CD8-positive, alpha-beta memory T cell (primary cell): Measurements from ENCODE around the gene CCDC190. TPM values are rescaled to one million over a fixed set of nuclear protein-coding genes. Genes with fewer than 3 reads are reported as not detected.

ENCODE experiments used
- CTCF ChIA-PET: fragments of 350-600 bp; sonication (Branson Sonifier 250); formaldehyde crosslinking; loops from one replicate; lab custom pipeline; 2021; ENCODE audit warnings: antibody characterized with exemption; lab: Charles Lee
- POLR2A ChIA-PET: fragments of 350-600 bp; sonication (Branson Sonifier 250); formaldehyde crosslinking; loops from one replicate; lab custom pipeline; 2021; ENCODE audit warnings: antibody characterized with exemption; lab: Charles Lee
- DNase-seq, 5 donors: peaks; one replicate each; pipeline versions ENCODE4 v3.0.0 to v3.0.0-alpha.2; 2020 to 2022; ENCODE audit warnings: mixed read lengths in 1 of 5
- H3K27ac ChIP-seq: one replicate; pipeline ENCODE4 v1.7.0; 2013; ENCODE audit warnings: low read depth, mild to moderate bottlenecking, low read length, moderate library complexity
- H3K27me3 ChIP-seq: 2 replicates; pipeline ENCODE4 v1.7.0; 2013; ENCODE audit warnings: low read length, mild to moderate bottlenecking; ENCODE audit not compliant: insufficient read depth, poor library complexity, severe bottlenecking
- H3K36me3 ChIP-seq: 2 replicates; pipeline ENCODE4 v1.7.0; 2013; ENCODE audit warnings: mild to moderate bottlenecking, low read length, moderate library complexity; ENCODE audit not compliant: insufficient read depth
- H3K4me1 ChIP-seq: 2 replicates; pipeline ENCODE4 v1.7.0; 2013; ENCODE audit warnings: mild to moderate bottlenecking, low read length, moderate library complexity; ENCODE audit not compliant: insufficient read depth
- H3K4me3 ChIP-seq: 2 replicates; pipeline ENCODE4 v1.7.0; 2013; ENCODE audit warnings: mild to moderate bottlenecking, low read length
- H3K9me3 ChIP-seq: 2 replicates; pipeline ENCODE4 v1.7.0; 2013; ENCODE audit warnings: mild to moderate bottlenecking, low read length
- H3K27ac Mint-ChIP-seq, 8 donors: one replicate each; pipeline ENCODE4 v1.8.0; 2020 to 2021; ENCODE audit warnings: mixed read lengths in 8 of 8, mild to moderate bottlenecking in 6 of 8, inconsistent platforms in 3 of 8, moderate library complexity in 3 of 8
- H3K27me3 Mint-ChIP-seq, 2 donors: one replicate each; pipeline ENCODE4 v1.8.0; 2020 to 2021; ENCODE audit warnings: mixed read lengths in 2 of 2, mild to moderate bottlenecking in 1 of 2, moderate library complexity in 1 of 2
- H3K36me3 Mint-ChIP-seq, 3 donors: one replicate each; pipeline ENCODE4 v1.8.0; 2020 to 2021; ENCODE audit warnings: mixed read lengths in 3 of 3, inconsistent platforms in 1 of 3, mild to moderate bottlenecking in 1 of 3
- H3K4me1 Mint-ChIP-seq, 3 donors: one replicate each; pipeline ENCODE4 v1.8.0; 2020 to 2021; ENCODE audit warnings: mixed read lengths in 3 of 3, inconsistent platforms in 1 of 3, mild to moderate bottlenecking in 1 of 3
- H3K4me3 Mint-ChIP-seq, 7 donors: one replicate each; pipeline ENCODE4 v1.8.0; 2020 to 2021; ENCODE audit warnings: mixed read lengths in 7 of 7, mild to moderate bottlenecking in 6 of 7, moderate library complexity in 4 of 7, inconsistent platforms in 2 of 7
- H3K9me3 Mint-ChIP-seq, 5 donors: one replicate each; pipeline ENCODE4 v1.8.0; 2020 to 2022; ENCODE audit warnings: mixed read lengths in 5 of 5, mild to moderate bottlenecking in 3 of 5, moderate library complexity in 2 of 5, inconsistent platforms in 1 of 5
- polyA plus RNA-seq: library from polyadenylated mRNA; unstranded; fragments of 300-500 nt; fragmentation: Illumina TruSeq; gene quantifications from one replicate; pipeline ENCODE4 v1.2.3, GENCODE V29; 2021
- total RNA-seq, 2 experiments: library from RNA; stranded (reverse); gene quantifications; one replicate each; pipeline ENCODE4 v1.2.3, GENCODE V29; 2021

The CCDC190 gene
- not detected for total RNA-seq
- not detected for polyA plus RNA-seq

DNA sequence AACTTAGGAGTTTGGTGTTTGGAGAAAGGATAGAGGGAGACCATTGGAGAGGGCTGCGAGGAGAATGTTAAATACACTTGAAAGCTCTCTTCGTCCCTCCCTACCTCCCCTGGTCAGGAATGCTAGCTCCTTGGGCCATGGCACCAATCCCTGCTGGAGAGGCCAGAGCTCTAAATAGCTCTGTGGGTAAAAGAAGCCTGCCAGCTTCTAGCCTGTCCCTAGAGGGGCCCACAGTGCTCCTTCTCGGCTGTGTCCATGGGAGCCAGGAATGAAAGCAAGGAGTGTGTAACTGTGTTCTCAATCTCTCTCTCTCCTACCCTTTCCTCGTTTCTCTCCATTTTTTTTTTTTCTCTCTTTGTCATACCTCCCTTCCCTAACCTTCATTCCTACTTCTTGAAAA, at the start of gene CCDC190:
Gene CCDC190 (minus strand): TSS at position 75 of the 400 bp plus-strand sequence. CDS start 1,529 bp downstream, outside the sequence.
- H3K9me3 Mint-ChIP-seq: peaks cover 0 to 3% (median 0%) of the 10 kb centered on the region in 5 donors
- CTCF ChIA-PET: interaction anchor here (1.7 kb wide), 1 partner anchor 13 kb away, joined by 5 read pairs; no protein-coding TSS in a partner anchor
- H3K9me3 ChIP-seq: no peaks in the 10 kb centered on the region

GRCh38 chr1:162910161-162910560, 49.2 kb upstream of the CCDC190 start:
- no peak for DNase-seq
- H3K4me3 ChIP-seq: no peak overlapping the region
- H3K27me3 ChIP-seq: no peaks in the 10 kb centered on the region
- no peak overlapping the region for H3K4me3 Mint-ChIP-seq
- no peaks in the 10 kb centered on the region for H3K36me3 ChIP-seq
- ChIA-PET CTCF (no interaction called here), POLR2A (no interaction called here)
- no peak overlapping the region for H3K27ac Mint-ChIP-seq
- no peak overlapping the region for H3K27ac ChIP-seq
- peaks cover 10 to 11% of the 10 kb centered on the region in 2 donors for H3K27me3 Mint-ChIP-seq
- no peaks in the 10 kb centered on the region for H3K4me1 Mint-ChIP-seq
- H3K9me3 Mint-ChIP-seq: peaks cover 5 to 11% (median 9%) of the 10 kb centered on the region in 5 donors
- H3K36me3 Mint-ChIP-seq: peaks cover 0 to 7% (median 0%) of the 10 kb centered on the region in 3 donors
- no peaks in the 10 kb centered on the region for H3K9me3 ChIP-seq
- H3K4me1 ChIP-seq: no peaks in the 10 kb centered on the region

More for the DNA sequence above, at the start of gene CCDC190:
- no peak within 1 kb of the TSS for H3K27ac ChIP-seq
- Mint-ChIP-seq H3K36me3 (no peaks in the 10 kb centered on the region), H3K27me3 (peaks cover 25 to 32% of the 10 kb centered on the region in 2 donors), H3K27ac (no peak within 1 kb of the TSS), H3K4me3 (no peak within 1 kb of the TSS), H3K4me1 (no peaks in the 10 kb centered on the region)
- H3K4me1 ChIP-seq: no peaks in the 10 kb centered on the region
- H3K27me3 ChIP-seq: no peaks in the 10 kb centered on the region
- POLR2A ChIA-PET: no interaction called here
- H3K4me3 ChIP-seq: no peak within 1 kb of the TSS
- H3K36me3 ChIP-seq: no peaks in the 10 kb centered on the region
- DNase-seq: no peak

GRCh38 chr1:162908780-162909179, 47.8 kb upstream of the CCDC190 start:
- Mint-ChIP-seq H3K27ac (no peak overlapping the region), H3K27me3 (peaks cover 5 to 8% of the 10 kb centered on the region in 2 donors), H3K36me3 (peaks cover 0 to 5% (median 0%) of the 10 kb centered on the region in 3 donors), H3K4me3 (no peak overlapping the region), H3K4me1 (no peaks in the 10 kb centered on the region), H3K9me3 (peaks cover 5 to 11% (median 9%) of the 10 kb centered on the region in 5 donors)
- POLR2A ChIA-PET: no interaction called here
- Histone ChIP-seq H3K27me3 (no peaks in the 10 kb centered on the region), H3K4me1 (no peaks in the 10 kb centered on the region), H3K9me3 (no peaks in the 10 kb centered on the region), H3K27ac (no peak overlapping the region), H3K36me3 (no peaks in the 10 kb centered on the region), H3K4me3 (no peak overlapping the region)
- CTCF ChIA-PET: no interaction called here
- DNase-seq: no peak

DNA sequence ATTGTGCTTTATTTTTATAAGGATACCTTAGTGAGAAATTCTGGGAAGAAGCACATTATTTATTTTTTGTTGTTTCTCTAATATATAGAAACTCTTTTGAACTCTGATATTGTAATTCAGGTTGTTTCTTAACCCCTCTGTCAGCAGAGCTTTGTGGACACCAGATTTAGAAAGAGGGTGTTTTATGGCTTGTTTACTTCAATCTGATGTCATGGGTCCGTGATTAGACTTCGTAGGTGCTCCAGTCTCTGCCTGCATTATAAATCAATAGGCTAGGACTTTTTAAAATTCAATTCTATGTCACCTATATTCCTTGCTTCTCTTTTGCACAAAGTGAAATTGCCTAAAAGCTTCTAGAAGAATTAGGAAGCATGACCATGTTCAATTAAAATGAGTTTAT, 47.3 kb upstream of the CCDC190 start:
- CTCF ChIA-PET: no interaction called here
- Mint-ChIP-seq H3K36me3 (peaks cover 0 to 5% (median 0%) of the 10 kb centered on the region in 3 donors), H3K4me1 (no peaks in the 10 kb centered on the region), H3K9me3 (peaks cover 5 to 11% (median 9%) of the 10 kb centered on the region in 5 donors), H3K27ac (no peak overlapping the region), H3K27me3 (peaks cover 5 to 8% of the 10 kb centered on the region in 2 donors), H3K4me3 (no peak overlapping the region)
- POLR2A ChIA-PET: no interaction called here
- no peaks in the 10 kb centered on the region for H3K27me3 ChIP-seq
- DNase-seq: no peak
- H3K27ac ChIP-seq: no peak overlapping the region
- H3K4me1 ChIP-seq: no peaks in the 10 kb centered on the region
- H3K4me3 ChIP-seq: no peak overlapping the region
- H3K9me3 ChIP-seq: no peaks in the 10 kb centered on the region
- no peaks in the 10 kb centered on the region for H3K36me3 ChIP-seq

DNA sequence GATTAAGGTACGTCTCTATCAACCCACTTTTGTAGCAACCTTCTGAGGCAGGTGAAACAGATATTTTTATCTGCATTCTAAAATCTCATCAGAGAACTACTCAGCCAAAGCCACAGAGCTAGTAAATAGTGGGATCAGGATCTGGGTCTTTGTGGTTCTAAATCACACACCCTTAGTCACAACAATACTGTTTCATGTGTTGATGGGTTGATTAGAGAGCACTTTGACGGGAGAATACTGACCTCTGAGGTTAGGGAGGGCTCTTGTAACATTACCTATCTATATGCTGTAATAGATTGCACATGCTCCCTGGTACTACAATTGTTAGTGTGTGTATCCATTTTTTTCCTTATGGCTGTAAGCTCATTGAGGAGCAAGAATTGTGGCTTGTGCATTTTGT, 45.5 kb upstream of the CCDC190 start:
- H3K4me1 ChIP-seq: no peaks in the 10 kb centered on the region
- Mint-ChIP-seq H3K4me1 (no peaks in the 10 kb centered on the region), H3K36me3 (no peaks in the 10 kb centered on the region), H3K4me3 (no peak overlapping the region), H3K9me3 (peaks cover 0 to 3% (median 1%) of the 10 kb centered on the region in 5 donors), H3K27me3 (peaks cover 3 to 5% of the 10 kb centered on the region in 2 donors), H3K27ac (no peak overlapping the region)
- no peak overlapping the region for H3K4me3 ChIP-seq
- H3K27ac ChIP-seq: no peak overlapping the region
- ChIA-PET CTCF (no interaction called here), POLR2A (no interaction called here)
- no peaks in the 10 kb centered on the region for H3K27me3 ChIP-seq
- H3K9me3 ChIP-seq: no peaks in the 10 kb centered on the region
- DNase-seq: no peak
- H3K36me3 ChIP-seq: no peaks in the 10 kb centered on the region

GRCh38 chr1:162905174-162906158, 44.5 kb upstream of the CCDC190 start:
- no peak overlapping the region for H3K27ac ChIP-seq
- DNase-seq: no peak
- Mint-ChIP-seq H3K4me1 (no peaks in the 10 kb centered on the region), H3K36me3 (no peaks in the 10 kb centered on the region), H3K9me3 (no peaks in the 10 kb centered on the region), H3K4me3 (no peak overlapping the region), H3K27ac (no peak overlapping the region), H3K27me3 (peaks cover 2 to 3% of the 10 kb centered on the region in 2 donors)
- ChIA-PET CTCF (no interaction called here), POLR2A (no interaction called here)
- no peaks in the 10 kb centered on the region for H3K36me3 ChIP-seq
- no peaks in the 10 kb centered on the region for H3K4me1 ChIP-seq
- no peaks in the 10 kb centered on the region for H3K9me3 ChIP-seq
- H3K27me3 ChIP-seq: no peaks in the 10 kb centered on the region
- no peak overlapping the region for H3K4me3 ChIP-seq

GRCh38 chr1:162904579-162904978, 43.6 kb upstream of the CCDC190 start:
- H3K4me3 Mint-ChIP-seq: no peak overlapping the region
- no peaks in the 10 kb centered on the region for H3K9me3 Mint-ChIP-seq
- no peaks in the 10 kb centered on the region for H3K4me1 Mint-ChIP-seq
- H3K27ac ChIP-seq: no peak overlapping the region
- DNase-seq: no peak
- no peaks in the 10 kb centered on the region for H3K9me3 ChIP-seq
- H3K27ac Mint-ChIP-seq: no peak overlapping the region
- peaks cover 0 to 2% of the 10 kb centered on the region in 2 donors for H3K27me3 Mint-ChIP-seq
- H3K4me3 ChIP-seq: no peak overlapping the region
- ChIA-PET CTCF (no interaction called here), POLR2A (no interaction called here)
- no peaks in the 10 kb centered on the region for H3K36me3 ChIP-seq
- H3K27me3 ChIP-seq: no peaks in the 10 kb centered on the region
- no peaks in the 10 kb centered on the region for H3K4me1 ChIP-seq
- H3K36me3 Mint-ChIP-seq: no peaks in the 10 kb centered on the region

GRCh38 chr1:162904023-162904422, 43.0 kb upstream of the CCDC190 start:
- Mint-ChIP-seq H3K27ac (no peak overlapping the region), H3K27me3 (peaks cover 0 to 2% of the 10 kb centered on the region in 2 donors), H3K9me3 (no peaks in the 10 kb centered on the region), H3K4me3 (no peak overlapping the region), H3K4me1 (no peaks in the 10 kb centered on the region), H3K36me3 (no peaks in the 10 kb centered on the region)
- H3K9me3 ChIP-seq: no peaks in the 10 kb centered on the region
- no peak for DNase-seq
- H3K4me1 ChIP-seq: no peaks in the 10 kb centered on the region
- ChIA-PET POLR2A (no interaction called here), CTCF (no interaction called here)
- no peaks in the 10 kb centered on the region for H3K27me3 ChIP-seq
- H3K27ac ChIP-seq: no peak overlapping the region
- H3K36me3 ChIP-seq: no peaks in the 10 kb centered on the region
- H3K4me3 ChIP-seq: no peak overlapping the region
